IMR-90 (cell line): ENCODE data around the gene C6orf118. TPM values are rescaled to one million over a fixed set of nuclear protein-coding genes. Genes with fewer than 3 reads are reported as not detected.

Experiments
- ATAC-seq: fragments of 200-7000 bp; cut with Tn5 transposase; 2 replicates; pipeline ENCODE4 v1.9.1; 2020; ENCODE audit warnings: low read depth, mild to moderate bottlenecking, moderate library complexity
- BruUV-seq: library from RNA; stranded (reverse); fragments of 400-500 nt; replicated peaks from 2 replicates; lab custom pipeline; 2021; lab: Mats Ljungman, UMichigan
- CTCF ChIA-PET: fragments of 300-600 bp; formaldehyde crosslinking; extraction: SDS; loops from one replicate; lab custom pipeline; 2021; ENCODE audit warnings: antibody characterized with exemption; lab: Yijun Ruan, JAX
- POLR2A ChIA-PET: fragments of 300-600 bp; sonication (Branson Sonifier 250); formaldehyde crosslinking; loops from one replicate; lab custom pipeline; 2022; ENCODE audit warnings: antibody characterized with exemption; ENCODE audit not compliant: unreplicated experiment; lab: Charles Lee
- DNase-seq: peaks from one replicate; pipeline ENCODE4 v3.0.0; 2013
- H2AFZ ChIP-seq: replicated peaks from 2 replicates; pipeline ENCODE3; 2013; ENCODE audit warnings: low read length, mild to moderate bottlenecking; ENCODE audit not compliant: poor library complexity
- H2AK5ac ChIP-seq: 2 replicates; pipeline ENCODE4 v1.6.1; 2013; ENCODE audit warnings: low read depth, low read length, inconsistent platforms
- H2AK9ac ChIP-seq: replicated peaks from 2 replicates; pipeline ENCODE3; 2013; ENCODE audit warnings: mild to moderate bottlenecking, low read depth, low read length, moderate library complexity; ENCODE audit not compliant: poor library complexity
- H2BK120ac ChIP-seq: 2 replicates; pipeline ENCODE4 v1.6.1; 2013; ENCODE audit warnings: low read depth, low read length, inconsistent platforms
- H2BK15ac ChIP-seq: 3 replicates; pipeline ENCODE4 v1.6.1; 2013; ENCODE audit warnings: low read depth, low read length, inconsistent platforms
- H2BK20ac ChIP-seq: 2 replicates; pipeline ENCODE4 v1.6.1; 2013; ENCODE audit warnings: low read depth, mild to moderate bottlenecking, inconsistent platforms, low read length, moderate library complexity
- H2BK5ac ChIP-seq: 2 replicates; pipeline ENCODE4 v1.6.1; 2013; ENCODE audit warnings: mild to moderate bottlenecking, low read depth, low read length, inconsistent platforms; ENCODE audit not compliant: poor library complexity, severe bottlenecking
- H3K14ac ChIP-seq: replicated peaks from 2 replicates; pipeline ENCODE4 v1.6.1; 2013; ENCODE audit warnings: low read depth, low read length, inconsistent platforms
- H3K18ac ChIP-seq: 2 replicates; pipeline ENCODE4 v1.6.1; 2013; ENCODE audit warnings: low read depth, low read length, control low read depth
- H3K23ac ChIP-seq: 2 replicates; pipeline ENCODE4 v1.6.1; 2013; ENCODE audit warnings: low read depth, low read length, inconsistent platforms
- H3K27ac ChIP-seq: 2 replicates; pipeline ENCODE4 v1.5.1; 2013; ENCODE audit warnings: mild to moderate bottlenecking, control low read depth, low read length; ENCODE audit not compliant: insufficient read depth
- H3K27me3 ChIP-seq: 2 replicates; pipeline ENCODE4 v1.6.1; 2013; ENCODE audit warnings: low read length; ENCODE audit not compliant: control insufficient read depth, insufficient read depth
- H3K36me3 ChIP-seq: 2 replicates; pipeline ENCODE4 v1.6.1; 2013; ENCODE audit warnings: low read length, mixed read lengths; ENCODE audit not compliant: control insufficient read depth, insufficient read depth
- H3K4ac ChIP-seq: 2 replicates; pipeline ENCODE4 v1.6.1; 2013; ENCODE audit warnings: low read depth, low read length, inconsistent platforms
- H3K4me1 ChIP-seq: 2 replicates; pipeline ENCODE4 v1.6.1; 2013; ENCODE audit warnings: low read length, mixed read lengths; ENCODE audit not compliant: control insufficient read depth, insufficient read depth
- H3K4me2 ChIP-seq: 2 replicates; pipeline ENCODE4 v1.6.1; 2013; ENCODE audit warnings: low read depth, mild to moderate bottlenecking, control low read depth, low read length, moderate library complexity
- H3K4me3 ChIP-seq: 2 replicates; pipeline ENCODE4 v1.5.1; 2013; ENCODE audit warnings: low read depth, mild to moderate bottlenecking, control low read depth, low read length, moderate library complexity; ENCODE audit not compliant: insufficient read depth
- H3K56ac ChIP-seq: 2 replicates; pipeline ENCODE4 v1.6.1; 2013; ENCODE audit warnings: low read length, inconsistent platforms; ENCODE audit not compliant: insufficient read depth; ENCODE audit errors: extremely low read depth
- H3K79me1 ChIP-seq, 2 experiments: 2 replicates each; pipeline ENCODE4 v1.6.1; 2013; ENCODE audit warnings: low read length in 2 of 2, inconsistent platforms in 1 of 2, low read depth in 1 of 2
- H3K9ac ChIP-seq: 2 replicates; pipeline ENCODE4 v1.6.1; 2013; ENCODE audit warnings: low read depth, low read length, control low read depth
- H3K9me1 ChIP-seq: 2 replicates; pipeline ENCODE4 v1.6.1; 2013; ENCODE audit warnings: low read length, inconsistent platforms; ENCODE audit not compliant: insufficient read depth
- H3K9me3 ChIP-seq: 2 replicates; pipeline ENCODE4 v1.6.1; 2013; ENCODE audit warnings: low read length; ENCODE audit not compliant: control insufficient read depth, insufficient read depth
- H4K20me1 ChIP-seq: 2 replicates; pipeline ENCODE4 v1.6.1; 2013; ENCODE audit warnings: low read length, inconsistent platforms; ENCODE audit not compliant: insufficient read depth
- H4K5ac ChIP-seq: 2 replicates; pipeline ENCODE4 v1.6.1; 2013; ENCODE audit warnings: mild to moderate bottlenecking, low read depth, low read length, control low read depth
- H4K8ac ChIP-seq, 2 experiments: 2 replicates each; pipeline ENCODE4 v1.6.1; 2013; ENCODE audit warnings: low read depth in 2 of 2, low read length in 2 of 2, control low read depth in 1 of 2, inconsistent platforms in 1 of 2
- H4K91ac ChIP-seq: 2 replicates; pipeline ENCODE4 v1.6.1; 2013; ENCODE audit warnings: low read depth, low read length, inconsistent platforms; ENCODE audit not compliant: insufficient read depth
- FOS ChIP-seq: fragments of 150-350 bp; IDR thresholded peaks from 2 replicates; pipeline ENCODE4 v1.6.1; 2016; ENCODE audit warnings: low read depth, low read length
- MAFK ChIP-seq: IDR thresholded peaks from 2 replicates; pipeline ENCODE4 v1.6.1; 2012; ENCODE audit warnings: low read depth, low read length, improper control_type of control experiment
- MXI1 ChIP-seq: IDR thresholded peaks from 2 replicates; pipeline ENCODE4 v1.6.1; 2012; ENCODE audit warnings: low read depth, mild to moderate bottlenecking, low read length, moderate library complexity, borderline replicate concordance
- POLR2A ChIP-seq: IDR thresholded peaks from 2 replicates; pipeline ENCODE4 v1.6.1; 2012; ENCODE audit warnings: mild to moderate bottlenecking, low read depth, low read length
- RFX5 ChIP-seq: IDR thresholded peaks from 2 replicates; pipeline ENCODE4 v1.8.0; 2012; ENCODE audit warnings: low read depth, mild to moderate bottlenecking, low read length, moderate library complexity
- WGBS, 2 experiments: methylation state at CpG; one replicate each; pipeline versions ENCODE4 v1.1.5 to v1.1.7; 2013; ENCODE audit warnings: missing lambda C conversion rate in 2 of 2; ENCODE audit not compliant: insufficient read length in 1 of 2; ENCODE audit errors: extremely low coverage in 2 of 2; 5-methylcytosine and 5-hydroxymethylcytosine counted together
- dilution Hi-C: fragments of 300-500 bp; cut with HindIII; formaldehyde crosslinking; loops from one replicate; pipeline ENCODE4 v1.14.3; 2018; ENCODE audit warnings: low sequenced_read_pairs; ENCODE audit not compliant: unreplicated experiment
- in situ Hi-C: fragments of 300-500 bp; cut with MboI; formaldehyde crosslinking; loops from 3 replicates; pipeline ENCODE4 v1.14.3; 2019; ENCODE audit warnings: low sequenced_read_pairs, inconsistent platforms, mixed read lengths
- intact Hi-C: fragments of 100-400 bp; cut with micrococcal nuclease; formaldehyde crosslinking; loops from 2 replicates; pipeline ENCODE4 v1.10.0; 2022
- polyA plus RNA-seq, 3 experiments: library from polyadenylated mRNA; depleted of rRNA; stranded (reverse); fragments of >200 nt; gene quantifications; 2 replicates each; pipeline ENCODE4 v1.2.3, GENCODE V29; 2012; ENCODE audit warnings: low replicate concordance in 1 of 3
- total RNA-seq: library from RNA; depleted of rRNA; stranded (reverse); fragments of >200 nt; gene quantifications from 2 replicates; pipeline ENCODE4 v1.2.3, GENCODE V29; 2012
- TF ChIP-seq, protein P1 (sequence below): conservative IDR thresholded peaks from 2 replicates; pipeline ENCODE4 v1.5.1; 2012; ENCODE audit warnings: mild to moderate bottlenecking, low read depth, low read length, improper control_type of control experiment
- TF ChIP-seq, protein P2 (sequence below): fragments of 150-350 bp; IDR thresholded peaks from 2 replicates; pipeline ENCODE4 v1.6.1; 2017; ENCODE audit warnings: mild to moderate bottlenecking, antibody characterized with exemption, low read length, low read depth

The C6orf118 gene
- total and polyA plus RNA-seq, 2 of the 4 experiments (the other 2 are of a cell fraction): not detected

GRCh38 chr6:165340532-165340931 lies 31.1 kb upstream of the C6orf118 start:
- H3K18ac ChIP-seq: no peak overlapping the region
- no TSS peak for BruUV-seq
- no peak overlapping the region for H4K5ac ChIP-seq
- intact Hi-C loops: no loop called here
- TF ChIP-seq MAFK: no peak
- TF ChIP-seq MXI1: no peak
- TF ChIP-seq FOS: no peak
- TF ChIP-seq, protein P1, sequence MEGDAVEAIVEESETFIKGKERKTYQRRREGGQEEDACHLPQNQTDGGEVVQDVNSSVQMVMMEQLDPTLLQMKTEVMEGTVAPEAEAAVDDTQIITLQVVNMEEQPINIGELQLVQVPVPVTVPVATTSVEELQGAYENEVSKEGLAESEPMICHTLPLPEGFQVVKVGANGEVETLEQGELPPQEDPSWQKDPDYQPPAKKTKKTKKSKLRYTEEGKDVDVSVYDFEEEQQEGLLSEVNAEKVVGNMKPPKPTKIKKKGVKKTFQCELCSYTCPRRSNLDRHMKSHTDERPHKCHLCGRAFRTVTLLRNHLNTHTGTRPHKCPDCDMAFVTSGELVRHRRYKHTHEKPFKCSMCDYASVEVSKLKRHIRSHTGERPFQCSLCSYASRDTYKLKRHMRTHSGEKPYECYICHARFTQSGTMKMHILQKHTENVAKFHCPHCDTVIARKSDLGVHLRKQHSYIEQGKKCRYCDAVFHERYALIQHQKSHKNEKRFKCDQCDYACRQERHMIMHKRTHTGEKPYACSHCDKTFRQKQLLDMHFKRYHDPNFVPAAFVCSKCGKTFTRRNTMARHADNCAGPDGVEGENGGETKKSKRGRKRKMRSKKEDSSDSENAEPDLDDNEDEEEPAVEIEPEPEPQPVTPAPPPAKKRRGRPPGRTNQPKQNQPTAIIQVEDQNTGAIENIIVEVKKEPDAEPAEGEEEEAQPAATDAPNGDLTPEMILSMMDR: no peak
- TF ChIP-seq, protein P2, sequence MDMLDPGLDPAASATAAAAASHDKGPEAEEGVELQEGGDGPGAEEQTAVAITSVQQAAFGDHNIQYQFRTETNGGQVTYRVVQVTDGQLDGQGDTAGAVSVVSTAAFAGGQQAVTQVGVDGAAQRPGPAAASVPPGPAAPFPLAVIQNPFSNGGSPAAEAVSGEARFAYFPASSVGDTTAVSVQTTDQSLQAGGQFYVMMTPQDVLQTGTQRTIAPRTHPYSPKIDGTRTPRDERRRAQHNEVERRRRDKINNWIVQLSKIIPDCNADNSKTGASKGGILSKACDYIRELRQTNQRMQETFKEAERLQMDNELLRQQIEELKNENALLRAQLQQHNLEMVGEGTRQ: no peak
- TF ChIP-seq RFX5: no peak
- no peak for TF ChIP-seq POLR2A
- POLR2A ChIA-PET: no interaction called here
- H2AFZ ChIP-seq: no peak overlapping the region
- no peaks in the 10 kb centered on the region for H3K4me1 ChIP-seq
- no peaks in the 10 kb centered on the region for H4K20me1 ChIP-seq
- H2BK20ac ChIP-seq: no peak overlapping the region
- peaks cover 3% of the 10 kb centered on the region; the same call in 1 of the 2 replicates for H3K9me1 ChIP-seq
- H2AK5ac ChIP-seq: no peak overlapping the region
- H3K4me3 ChIP-seq: no peak overlapping the region
- H2BK5ac ChIP-seq: no peak overlapping the region
- no peak overlapping the region for H3K9ac ChIP-seq
- no peak overlapping the region for H4K8ac ChIP-seq
- no peak overlapping the region for H3K23ac ChIP-seq
- H3K4me2 ChIP-seq: no peak overlapping the region
- H3K27me3 ChIP-seq: no peaks in the 10 kb centered on the region
- H3K27ac ChIP-seq: no peak overlapping the region
- H2BK15ac ChIP-seq: no peak overlapping the region
- 80% methylated on average over 1 of the region's 5 CpGs; no CpG with 5 or more reads in 1 of the 2 experiments for WGBS, 2 experiments
- in situ Hi-C loops: no loop called here
- DNase-seq (no peak), ATAC-seq (no peak)
- no peaks in the 10 kb centered on the region for H3K9me3 ChIP-seq
- no peak overlapping the region for H2BK120ac ChIP-seq
- no peak overlapping the region for H3K4ac ChIP-seq
- no peaks in the 10 kb centered on the region for H3K79me1 ChIP-seq
- H4K91ac ChIP-seq: no peak overlapping the region
- no peak overlapping the region for H2AK9ac ChIP-seq
- CTCF ChIA-PET: no interaction called here
- no peak overlapping the region for H3K14ac ChIP-seq
- H3K56ac ChIP-seq: no peak overlapping the region
- dilution Hi-C loops: no loop called here
- H3K36me3 ChIP-seq: peaks cover 8% of the 10 kb centered on the region; the same call in 1 of the 2 replicates
